GM18907 (cell line): ENCODE results near the gene CPN2.

ENCODE experiments used
- ATAC-seq: cut with Tn5 transposase; IDR thresholded peaks from one replicate; pipeline ENCODE4 v1.9.1; 2021; ENCODE audit warnings: mild to moderate bottlenecking, moderate library complexity; ENCODE audit not compliant: unreplicated experiment

Gene CPN2

DNA sequence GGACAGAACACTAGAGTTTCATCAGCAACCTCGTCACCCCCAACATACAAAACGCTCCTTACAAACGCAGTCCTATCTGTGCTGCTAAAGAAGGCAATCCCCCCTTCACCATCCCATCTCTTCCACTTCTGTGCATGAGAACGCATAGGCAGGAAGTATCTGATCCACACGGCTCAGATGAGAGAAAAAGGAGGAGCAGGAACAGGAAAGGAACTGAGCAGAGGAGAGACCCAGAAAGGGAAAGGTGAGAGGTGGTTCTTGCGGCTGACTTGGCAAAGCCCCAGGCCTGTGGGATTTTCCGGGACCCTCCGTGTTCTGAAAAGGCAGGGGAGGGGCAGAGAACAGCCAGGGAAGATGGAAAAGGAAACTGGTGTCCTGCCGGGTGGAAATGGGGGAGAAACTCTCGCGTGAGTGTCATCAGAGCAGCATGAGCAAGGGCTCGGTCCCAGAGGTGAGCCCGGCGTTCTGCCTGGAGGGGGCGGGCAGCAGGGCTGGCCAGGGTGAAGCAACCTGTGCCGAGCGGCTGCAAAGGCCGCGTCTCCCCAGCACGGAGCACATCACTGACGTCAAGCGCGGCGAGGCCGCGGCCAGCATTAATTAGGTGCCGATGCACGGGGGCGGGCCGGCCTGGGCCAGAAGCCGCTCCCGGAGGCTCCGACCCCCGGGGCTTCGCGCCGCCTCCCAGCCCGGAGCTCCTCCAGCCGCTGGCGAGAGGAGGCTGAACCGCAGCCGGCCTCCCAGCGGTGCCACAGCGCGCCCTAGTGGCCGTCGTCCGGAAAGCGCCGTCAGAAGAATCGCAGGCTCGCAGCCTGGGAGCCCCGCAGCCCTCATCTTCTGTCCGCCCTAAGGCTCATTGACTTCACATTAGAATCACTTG is 35.8 kb downstream of the CPN2 start:
- peak; percentile 84 for ATAC-seq

DNA sequence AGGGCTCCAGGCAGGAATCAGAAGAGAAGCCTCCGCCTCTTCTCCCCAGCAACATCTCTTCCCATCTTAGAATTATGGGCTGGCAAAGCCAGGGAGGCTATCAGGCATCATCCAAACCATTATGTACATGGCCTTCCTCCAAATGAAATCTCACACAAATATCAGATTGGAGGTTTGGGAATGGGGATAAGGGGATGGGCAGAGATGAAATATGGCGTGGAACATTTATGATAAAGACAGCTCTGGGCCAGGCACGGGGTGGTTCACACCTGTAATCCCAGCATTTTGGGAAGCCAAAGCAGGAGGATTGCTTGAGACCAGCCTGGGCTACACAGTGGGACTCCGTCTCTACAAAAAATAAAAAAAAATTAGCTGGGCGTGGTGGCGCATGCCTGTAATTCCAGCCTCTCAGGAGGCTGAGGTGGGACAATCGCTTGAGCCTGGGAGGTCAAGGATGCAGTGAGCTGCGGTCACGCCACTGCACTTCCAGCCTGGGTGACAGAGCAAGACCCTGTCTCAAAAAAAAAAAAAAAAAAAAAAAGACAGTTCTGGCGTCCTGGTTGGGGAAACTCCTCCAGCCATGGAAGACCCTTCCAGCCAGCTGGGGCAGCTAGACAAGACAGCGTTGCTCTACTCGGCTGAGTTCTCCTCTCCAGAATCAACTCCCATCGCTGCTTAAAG is 36.6 kb downstream of the CPN2 start:
- no peak for ATAC-seq

DNA sequence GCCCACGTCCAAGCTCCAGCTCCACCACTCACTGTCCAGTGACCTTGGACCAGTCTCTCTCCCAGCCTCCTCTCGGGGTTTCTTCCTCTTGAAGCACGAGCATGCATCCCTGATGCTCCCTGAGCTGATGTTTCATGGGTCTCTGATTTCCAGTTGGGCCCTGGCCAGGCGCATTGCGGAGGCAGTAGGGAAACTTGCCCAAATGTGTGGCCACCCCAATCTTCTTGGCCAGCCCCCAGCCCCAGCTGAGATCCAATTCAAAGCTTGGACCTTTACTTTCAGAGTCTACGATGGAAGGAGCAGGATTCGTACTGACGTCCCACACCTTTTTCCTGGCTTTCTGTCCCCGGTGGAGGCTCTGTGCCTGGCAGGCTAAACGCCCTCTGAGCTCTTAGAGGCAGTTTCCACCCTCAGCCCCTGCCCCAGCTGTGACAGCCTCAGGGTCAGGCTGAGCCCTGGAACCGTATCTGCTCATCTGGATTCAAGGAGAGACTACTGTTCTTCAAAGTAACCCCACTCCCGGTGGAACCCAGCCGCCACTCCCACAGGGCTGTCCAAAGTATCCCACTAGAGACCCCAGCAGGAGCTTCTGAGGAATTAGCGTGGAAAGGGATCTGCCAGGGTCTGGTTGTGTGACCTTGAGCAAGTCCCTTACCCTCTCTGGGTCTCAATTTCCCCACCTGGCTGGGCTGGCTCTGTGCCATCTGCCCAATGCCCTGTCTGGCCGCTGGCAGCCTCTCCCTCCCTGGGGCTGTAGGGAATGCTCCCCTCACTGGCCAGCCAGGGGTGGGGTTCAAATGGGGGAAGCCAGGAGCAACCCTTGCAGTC is 37.4 kb downstream of the CPN2 start:
- no peak for ATAC-seq

DNA sequence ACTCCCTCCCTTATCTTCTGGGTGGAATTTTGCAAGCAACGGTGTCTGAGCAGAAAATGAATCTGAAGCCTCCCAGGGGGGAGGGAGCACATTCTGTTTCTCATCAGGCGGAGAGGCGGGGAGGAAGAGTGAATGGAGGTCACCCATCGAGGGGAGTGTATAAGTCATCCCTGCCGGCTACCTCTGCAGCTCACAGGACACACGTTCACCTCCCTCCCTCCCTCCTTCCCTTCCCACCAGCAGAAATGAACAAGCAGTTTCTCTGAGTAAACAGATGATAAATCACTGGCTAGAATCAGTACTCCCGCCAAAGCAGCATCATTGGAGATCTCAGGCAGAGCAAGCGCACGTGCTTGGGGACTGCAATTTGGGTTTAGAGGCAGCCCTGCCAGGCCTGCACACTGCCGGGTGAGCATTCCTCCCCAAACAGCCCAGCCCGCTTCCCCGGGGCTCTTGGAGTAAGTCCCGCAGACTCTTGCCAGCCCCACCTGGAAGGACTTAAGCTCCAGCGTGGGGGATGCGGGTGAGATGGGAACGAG is 38.3 kb downstream of the CPN2 start:
- ATAC-seq, result no peak

DNA sequence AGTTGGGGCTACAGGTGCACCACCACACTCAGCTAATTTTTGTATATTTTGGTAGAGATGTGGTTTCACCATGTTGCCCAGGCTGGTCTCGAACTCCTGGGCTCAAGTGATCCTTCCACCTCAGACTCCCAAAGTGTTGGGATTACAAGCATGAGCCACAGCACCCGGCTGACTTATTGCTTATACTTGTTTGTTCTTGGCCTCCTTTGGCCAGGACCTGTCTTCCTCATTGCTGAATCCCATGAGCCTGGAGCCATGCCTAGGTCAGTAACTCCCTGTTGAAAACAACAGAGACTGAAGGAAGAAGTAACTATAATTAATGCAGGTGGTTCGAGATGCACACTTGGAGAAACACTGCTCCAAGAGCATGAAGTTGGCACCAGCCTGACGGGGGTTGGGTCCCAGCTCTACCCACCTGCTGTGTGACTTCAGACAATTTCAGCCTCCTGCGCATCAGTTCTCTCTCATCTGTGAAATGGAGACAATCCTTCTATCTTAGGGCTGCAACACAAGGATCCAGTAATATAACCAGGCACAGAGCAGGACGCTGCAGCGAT is 38.9 kb downstream of the CPN2 start:
- no peak for ATAC-seq

DNA sequence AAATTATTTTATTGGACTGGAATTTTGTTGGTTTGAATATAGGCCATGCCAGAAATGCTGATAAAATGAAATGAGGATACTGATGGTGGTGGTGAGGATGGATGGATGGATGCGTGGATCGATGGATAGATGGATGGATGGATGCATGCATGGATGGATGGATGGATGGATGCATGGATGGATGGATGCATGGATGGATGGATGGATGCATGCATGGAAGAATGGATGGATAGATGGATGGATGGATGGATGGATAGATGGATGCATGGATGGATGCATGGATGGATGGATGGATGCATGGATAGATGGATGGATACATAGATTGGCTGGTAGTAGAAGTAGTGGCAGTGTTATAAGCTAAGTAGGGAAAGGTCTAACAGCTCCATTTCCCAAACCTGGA is 40.1 kb downstream of the CPN2 start:
- no peak for ATAC-seq

DNA sequence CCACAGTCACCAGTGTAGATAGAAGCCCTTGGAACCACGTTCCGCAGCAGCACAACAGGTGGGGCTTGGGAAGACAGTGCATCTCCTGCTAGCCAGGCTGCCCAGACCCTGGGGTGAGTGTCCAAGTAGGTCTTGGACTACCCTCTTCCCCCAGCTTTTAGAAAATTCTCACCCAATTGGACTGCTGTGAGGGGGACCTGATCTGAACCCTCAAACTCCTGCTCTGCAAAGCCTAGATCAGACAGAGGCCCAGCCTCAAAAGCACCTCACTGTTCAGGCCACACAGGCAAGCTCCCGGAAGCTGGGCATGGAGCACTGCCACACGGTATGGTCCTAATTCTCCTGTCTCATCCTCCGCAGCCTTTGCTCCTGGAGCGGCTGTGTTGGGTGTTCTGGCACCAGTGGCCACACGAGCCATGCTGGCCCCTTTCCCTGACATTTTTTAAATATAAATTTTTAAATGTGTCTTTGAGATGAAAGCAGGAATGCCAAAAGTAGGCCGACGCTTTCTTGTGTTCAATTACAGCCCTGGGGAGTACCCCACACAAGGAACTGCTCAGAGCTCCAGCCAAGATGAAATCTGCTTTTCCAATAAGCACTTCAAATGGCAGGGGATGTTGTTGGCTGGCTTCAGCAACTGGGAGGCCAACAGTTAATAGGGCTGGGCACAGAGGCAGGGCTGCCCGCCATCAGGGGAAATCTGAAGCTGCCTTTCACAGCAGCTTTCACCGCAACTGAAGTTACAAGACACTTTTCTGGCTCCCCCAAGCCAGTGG is 40.9 kb downstream of the CPN2 start:
- no peak for ATAC-seq

DNA sequence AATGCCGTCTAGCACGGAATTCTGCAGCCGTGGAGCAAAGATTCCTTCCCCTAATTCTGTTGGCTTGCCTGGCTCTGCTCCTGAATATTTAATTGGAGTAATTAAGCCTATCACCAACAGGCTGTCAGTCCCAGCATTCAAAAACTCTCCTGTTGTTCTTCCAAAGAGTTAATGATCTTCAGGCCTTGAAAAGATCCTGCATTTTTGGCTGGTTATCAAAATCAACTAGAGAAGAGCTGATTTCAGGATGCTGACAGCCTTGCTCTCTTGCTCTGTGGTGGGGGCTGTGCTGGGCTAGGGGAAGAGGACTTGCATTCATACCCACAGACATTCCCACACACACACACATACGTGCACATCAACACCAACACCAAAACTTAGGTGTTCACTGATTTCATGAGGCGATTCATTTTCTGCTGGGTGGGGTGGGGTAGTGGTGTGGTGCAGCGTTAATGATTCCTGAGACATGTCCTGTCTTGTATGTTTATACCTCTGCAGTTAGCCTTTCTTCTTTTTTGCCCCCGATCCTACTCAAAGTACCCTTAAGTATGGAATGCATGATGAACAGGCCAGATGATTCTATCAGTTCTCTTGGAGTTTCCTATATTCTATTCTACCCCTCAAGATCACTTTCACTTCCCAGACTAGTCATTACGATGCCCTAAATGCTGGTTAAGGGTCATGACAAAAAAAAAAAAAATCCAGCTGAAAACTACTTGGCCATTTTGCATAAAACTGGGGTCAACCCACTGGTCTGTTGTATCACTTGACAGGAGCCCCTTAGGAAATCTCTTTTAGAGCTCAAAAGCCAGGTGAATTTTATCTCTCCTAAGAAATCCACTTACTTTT is 42.3 kb downstream of the CPN2 start:
- no peak for ATAC-seq

DNA sequence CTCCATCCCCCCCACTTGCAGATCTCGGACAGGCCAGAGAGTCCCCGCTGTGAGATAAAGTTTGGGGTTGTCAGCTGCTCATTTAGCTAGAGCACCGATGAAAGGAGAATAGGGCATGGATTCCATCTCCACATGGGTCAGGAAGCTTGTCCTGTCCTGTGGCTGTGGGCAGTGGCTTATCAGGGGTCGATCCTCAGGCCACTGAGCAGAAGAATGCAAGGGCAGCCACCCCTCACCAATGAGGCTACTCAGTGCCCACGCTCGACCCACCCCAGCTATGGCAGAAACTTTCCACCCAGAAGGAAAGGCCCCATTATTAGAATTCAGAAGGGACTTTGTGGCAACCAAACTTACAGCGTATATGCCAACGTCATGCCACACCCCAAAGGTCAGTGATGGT is 43.3 kb downstream of the CPN2 start:
- ATAC-seq, result no peak

DNA sequence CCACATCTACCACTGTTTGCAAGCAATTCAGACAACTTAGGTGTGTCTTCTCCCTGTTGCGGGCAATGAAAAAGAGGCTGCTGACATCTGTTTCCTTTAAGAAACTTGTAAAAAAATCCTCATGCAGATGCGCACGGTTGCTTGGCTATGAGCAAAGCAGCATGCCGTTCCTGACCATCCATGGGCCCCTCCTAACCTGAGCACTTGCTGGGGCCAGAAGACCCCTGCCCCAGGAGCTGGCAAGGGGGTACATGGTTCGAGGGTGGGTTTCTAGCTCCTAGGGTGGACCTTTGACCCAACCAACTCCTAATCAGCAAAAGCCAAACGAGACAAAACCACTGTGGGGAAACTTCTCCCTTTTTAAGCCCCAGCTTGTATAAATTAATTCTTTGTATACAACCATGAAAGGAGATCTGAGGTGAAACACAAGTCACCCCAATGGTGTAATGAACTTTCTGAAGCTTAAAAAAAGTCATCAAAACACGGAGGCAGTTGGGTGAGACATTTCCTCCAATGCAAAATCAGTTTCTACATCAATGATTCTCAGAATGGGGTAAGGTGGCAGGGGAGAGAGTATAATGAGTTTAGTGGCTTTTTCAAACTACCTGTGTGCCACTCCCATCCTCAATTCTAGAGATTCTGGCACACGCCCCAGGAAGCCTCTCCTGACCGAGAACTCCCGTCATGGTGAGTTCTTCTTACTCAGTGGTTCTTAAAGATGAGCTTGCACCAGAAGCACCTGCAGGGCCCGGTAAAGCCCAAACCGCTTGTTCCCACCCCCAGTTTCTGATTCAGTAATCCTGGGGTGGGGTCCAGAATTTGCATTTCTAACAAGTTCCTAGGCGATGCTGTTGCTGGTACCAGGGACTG is 44.1 kb downstream of the CPN2 start:
- peak; percentile 51 for ATAC-seq

DNA sequence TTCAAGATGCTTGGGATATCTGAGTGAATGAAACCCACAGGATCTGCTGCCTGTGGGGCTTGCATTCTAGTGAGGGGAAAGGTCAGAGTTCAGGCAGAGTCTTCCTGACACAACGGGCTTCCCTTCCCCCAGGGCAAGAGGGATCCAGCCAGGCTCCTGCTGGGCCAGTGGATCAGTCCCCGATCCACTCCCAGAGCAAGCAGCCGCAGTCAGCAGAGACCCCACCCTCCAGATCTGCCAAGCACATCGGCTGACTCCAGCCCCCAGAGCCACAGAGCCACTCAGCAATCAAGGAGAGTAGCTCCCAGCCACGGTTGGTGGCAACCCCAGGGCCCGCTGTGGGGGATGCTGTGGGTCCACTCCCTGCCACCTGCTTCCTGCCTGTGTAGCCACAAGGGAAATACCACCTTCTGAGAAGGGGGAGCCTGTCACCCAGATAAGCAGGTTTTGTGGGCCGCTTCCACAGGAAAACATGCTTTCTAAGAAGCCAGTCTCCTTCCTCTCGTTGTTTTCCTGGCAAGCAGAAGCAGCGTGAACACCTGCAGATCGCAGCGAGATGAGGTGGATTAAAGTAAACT is 44.9 kb downstream of the CPN2 start:
- ATAC-seq, result peak; percentile 56

DNA sequence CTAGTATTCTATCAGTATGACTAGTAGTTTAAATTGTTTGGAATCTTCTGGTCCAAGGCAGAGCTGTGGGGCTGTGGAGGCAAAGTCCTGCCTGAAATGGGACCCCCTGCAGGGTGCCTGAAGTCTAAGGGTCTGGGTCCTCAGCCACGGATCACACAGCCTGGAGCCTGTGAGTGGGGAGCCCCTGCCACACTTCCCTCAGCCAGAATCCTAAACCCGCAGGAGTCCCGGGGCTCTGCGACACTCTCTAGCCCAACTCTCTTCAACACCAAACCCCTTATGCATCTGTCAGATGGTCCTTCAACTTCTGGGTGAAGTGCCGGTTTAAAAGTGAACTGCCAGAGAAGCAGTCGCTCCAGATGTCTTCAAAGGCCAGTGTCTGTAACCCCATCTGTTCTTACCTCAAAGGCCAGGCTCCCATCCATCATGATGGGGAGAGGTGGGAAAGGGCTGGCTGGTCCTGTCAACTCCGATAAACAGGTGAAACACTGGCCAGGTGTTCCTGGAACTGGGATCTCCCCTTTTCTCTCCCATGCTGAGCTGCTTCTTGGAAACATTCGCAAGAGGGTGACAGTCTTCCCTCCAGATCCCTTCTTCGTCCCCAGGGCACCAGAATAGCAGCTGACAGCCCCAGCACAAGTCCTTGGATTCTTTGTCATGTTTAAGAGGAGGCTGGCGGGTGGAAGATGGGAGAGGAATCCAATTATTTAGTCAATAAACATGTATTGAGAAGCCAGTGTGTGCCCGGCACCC is 45.6 kb downstream of the CPN2 start:
- ATAC-seq, result no peak

DNA sequence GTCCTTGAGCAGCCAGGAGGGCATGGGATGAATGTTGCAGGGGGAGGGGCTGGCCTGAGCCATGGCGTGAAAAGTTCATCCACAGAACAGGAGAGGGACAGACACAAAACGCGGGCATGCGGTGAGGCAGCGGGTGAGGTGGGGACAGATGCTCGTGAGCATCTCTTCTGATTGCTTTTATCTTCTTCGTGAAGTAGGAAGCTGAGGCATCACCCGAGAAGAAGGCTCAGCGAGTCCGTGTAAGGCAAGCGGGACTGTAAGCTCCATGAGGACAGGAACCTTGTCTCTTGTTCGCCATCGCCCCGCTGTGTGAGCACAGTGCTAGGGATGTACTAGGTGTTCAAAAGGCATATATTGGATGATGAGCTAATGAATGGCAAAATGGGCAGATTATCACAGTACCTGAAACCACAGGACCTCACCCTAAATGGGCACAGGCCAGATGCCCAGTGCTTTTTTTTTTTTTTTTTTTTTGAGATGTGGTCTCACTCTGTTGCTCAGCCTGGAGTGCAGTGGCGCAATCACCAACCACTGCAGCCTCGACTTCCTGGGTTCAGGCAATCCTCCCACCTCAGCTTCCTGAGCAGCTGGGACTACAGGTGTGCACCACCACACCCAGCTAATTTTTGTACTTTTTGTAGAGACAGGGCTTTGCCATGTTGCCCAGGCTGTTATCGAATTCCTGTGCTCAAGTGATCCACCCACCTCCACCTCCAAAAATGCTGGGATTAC is 46.8 kb downstream of the CPN2 start:
- no peak for ATAC-seq

DNA sequence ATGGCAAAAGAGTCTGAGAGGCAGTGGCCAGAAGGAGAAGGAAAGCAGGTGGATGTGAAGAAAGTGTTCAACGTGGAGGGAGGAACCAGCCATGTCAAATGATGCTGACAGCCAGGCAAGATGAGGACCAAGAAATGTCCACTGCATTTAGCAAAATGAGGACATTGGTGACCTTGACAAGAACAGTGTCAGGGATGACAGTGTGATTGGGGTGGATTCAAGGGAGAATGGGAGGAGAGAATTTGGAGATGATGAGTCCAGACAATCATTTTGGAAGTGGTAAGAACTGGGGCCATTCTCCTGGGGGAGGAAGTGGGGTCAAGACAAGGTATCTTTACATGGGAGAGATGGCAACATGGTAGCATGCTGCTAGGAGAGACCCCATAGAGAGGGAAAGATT is 47.4 kb downstream of the CPN2 start:
- no peak for ATAC-seq

DNA sequence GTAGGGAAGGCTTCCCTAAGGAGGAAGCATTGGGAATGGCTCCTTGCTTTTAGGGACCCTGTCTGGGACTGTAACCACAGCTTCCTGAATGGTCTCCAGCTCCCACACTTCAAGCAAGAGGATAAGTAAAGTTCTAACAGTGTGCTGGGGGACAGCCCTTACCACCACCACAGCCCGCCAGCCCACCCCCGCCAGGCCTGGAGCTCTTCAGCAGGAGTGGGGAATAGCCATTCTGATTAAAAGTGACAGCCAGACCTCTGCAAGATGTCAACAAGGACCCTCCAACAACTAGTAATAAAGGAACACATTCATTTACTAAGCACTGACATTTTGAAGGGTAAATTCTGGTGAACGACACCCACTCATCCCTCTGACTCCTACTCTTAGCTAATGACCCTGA is 49.4 kb downstream of the CPN2 start:
- ATAC-seq, result no peak

DNA sequence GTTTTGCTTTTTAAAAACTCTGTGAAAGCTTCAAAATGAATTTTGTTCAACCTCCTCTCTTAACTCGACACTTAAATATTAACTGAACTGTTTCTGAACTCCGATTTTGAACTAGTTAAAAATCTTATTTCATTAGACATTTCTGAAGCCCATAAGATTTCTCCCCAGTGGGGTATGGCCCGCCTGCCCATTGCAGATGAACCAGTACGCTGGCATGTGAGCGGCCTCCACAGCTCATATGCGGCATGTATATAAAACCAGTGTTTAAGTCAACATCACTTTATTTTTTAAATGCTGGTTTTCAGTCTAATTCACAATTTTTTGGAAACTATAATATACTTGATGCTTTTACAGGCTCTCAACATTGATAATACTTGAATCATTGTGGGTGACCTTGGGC is 50.2 kb downstream of the CPN2 start:
- ATAC-seq, result no peak

DNA sequence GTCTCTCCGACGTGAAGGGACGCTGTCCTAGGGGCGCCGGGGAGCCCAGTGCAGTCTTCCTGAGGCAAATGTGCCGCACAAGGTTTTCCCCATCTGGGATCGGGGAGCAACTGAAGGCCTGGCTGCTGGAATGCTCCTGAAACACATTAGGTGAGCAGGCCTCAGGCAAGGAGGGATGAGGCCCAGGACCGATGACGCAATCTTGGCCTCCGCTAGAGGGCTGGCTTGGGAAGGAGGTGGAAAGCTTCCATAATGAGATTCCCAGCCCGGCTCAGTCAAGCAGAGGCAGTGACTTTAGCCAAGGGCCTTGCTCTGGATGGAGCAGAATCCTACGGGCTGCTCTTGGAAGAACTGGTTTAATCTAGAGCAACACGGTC is 50.8 kb downstream of the CPN2 start:
- no peak for ATAC-seq
